ENCODE measurements around the gene IL22RA2.

IL22RA2 gene

DNA sequence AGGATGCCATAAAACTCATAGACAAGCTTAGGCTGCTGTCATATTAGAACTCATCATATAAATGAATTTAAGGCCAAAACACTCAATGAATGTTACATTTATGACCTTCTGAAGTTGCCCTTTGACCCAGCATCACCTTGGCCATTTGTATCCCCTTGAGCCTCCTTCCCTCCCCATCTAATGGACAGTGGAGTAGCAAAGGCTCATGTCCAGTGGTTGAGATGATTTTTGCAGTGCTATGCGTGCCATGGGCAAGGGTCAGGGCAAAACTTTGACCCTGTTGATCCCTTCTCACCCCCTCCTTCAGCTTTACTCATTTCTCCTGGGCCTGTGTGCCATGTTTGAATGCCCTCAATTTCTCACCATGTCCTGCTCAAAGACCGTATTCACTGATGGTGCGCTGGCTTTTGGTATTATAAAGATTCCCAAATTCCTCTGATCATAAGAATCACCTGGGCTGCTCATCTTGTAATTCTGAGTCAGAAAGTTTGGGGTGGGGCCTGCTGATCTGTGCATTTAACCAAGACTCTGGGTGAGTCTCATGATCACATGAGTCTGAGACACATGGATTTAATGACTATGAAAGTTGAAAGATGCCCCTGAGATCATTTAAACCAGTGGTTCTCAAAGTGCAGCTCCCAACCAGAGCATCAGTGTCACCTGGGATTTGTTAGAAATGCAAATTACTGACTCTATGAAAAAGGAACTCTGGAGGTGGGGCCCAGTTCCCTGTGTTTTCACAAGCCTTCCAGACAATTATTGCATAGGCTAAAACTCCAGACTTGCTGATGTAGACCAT lies 71.2 kb downstream of the IL22RA2 start:
- Histone ChIP-seq H3K4me1 (ENCODE audit: insufficient read depth, low read length) (no peaks in the 10 kb centered on the region), H3K9ac (ENCODE audit: low read length) (no peak overlapping the region), H3K36me3 (ENCODE audit: insufficient read depth, low read length) (no peaks in the 10 kb centered on the region), H3K27me3 (ENCODE audit: control insufficient read depth in 1 of 2, insufficient read depth in 2 of 2, low read length in 2 of 2) (no peaks in the 10 kb centered on the region), H3K27ac (ENCODE audit: low read depth, low read length) (no peak overlapping the region), H3K9me3 (ENCODE audit: low read length) (peaks cover 4% of the 10 kb centered on the region), H3K4me3 (ENCODE audit: low read depth in 1 of 2, low read length in 2 of 2) (no peak overlapping the region)

- H3K4me1 ChIP-seq (ENCODE audit: insufficient read depth, low read length), result no peaks in the 10 kb centered on the region
- H3K36me3 ChIP-seq (ENCODE audit: insufficient read depth, low read length), result no peaks in the 10 kb centered on the region
- no peak overlapping the region for H3K27ac ChIP-seq (ENCODE audit: low read depth, low read length)
- H3K9ac ChIP-seq (ENCODE audit: low read length), result no peak overlapping the region
- peaks cover 4% of the 10 kb centered on the region for H3K9me3 ChIP-seq (ENCODE audit: low read length)
- H3K27me3 ChIP-seq (ENCODE audit: control insufficient read depth in 1 of 2, insufficient read depth in 2 of 2, low read length in 2 of 2), result no peaks in the 10 kb centered on the region
- no peak overlapping the region for H3K4me3 ChIP-seq (ENCODE audit: low read depth in 1 of 2, low read length in 2 of 2)
These were observed 73.6 kb downstream of the IL22RA2 start for GRCh38 chr6:137099689-137100403.

- Histone ChIP-seq H3K36me3 (ENCODE audit: insufficient read depth, low read length) (no peaks in the 10 kb centered on the region), H3K4me3 (ENCODE audit: low read depth in 1 of 2, low read length in 2 of 2) (no peak overlapping the region), H3K9me3 (ENCODE audit: low read length) (peaks cover 4% of the 10 kb centered on the region), H3K27me3 (ENCODE audit: control insufficient read depth in 1 of 2, insufficient read depth in 2 of 2, low read length in 2 of 2) (no peaks in the 10 kb centered on the region), H3K27ac (ENCODE audit: low read depth, low read length) (no peak overlapping the region), H3K9ac (ENCODE audit: low read length) (no peak overlapping the region), H3K4me1 (ENCODE audit: insufficient read depth, low read length) (no peaks in the 10 kb centered on the region)
These were observed 75.9 kb downstream of the IL22RA2 start for GRCh38 chr6:137097526-137097925.

GRCh38 chr6:137097057-137097456 lies 76.4 kb downstream of the IL22RA2 start:
- no peak overlapping the region for H3K27ac ChIP-seq (ENCODE audit: low read depth, low read length)
- no peaks in the 10 kb centered on the region for H3K4me1 ChIP-seq (ENCODE audit: insufficient read depth, low read length)
- H3K9me3 ChIP-seq (ENCODE audit: low read length), result no peaks in the 10 kb centered on the region
- H3K36me3 ChIP-seq (ENCODE audit: insufficient read depth, low read length), result no peaks in the 10 kb centered on the region
- no peaks in the 10 kb centered on the region for H3K27me3 ChIP-seq (ENCODE audit: control insufficient read depth in 1 of 2, insufficient read depth in 2 of 2, low read length in 2 of 2)
- H3K9ac ChIP-seq (ENCODE audit: low read length), result no peak overlapping the region
- H3K4me3 ChIP-seq (ENCODE audit: low read depth in 1 of 2, low read length in 2 of 2), result no peak overlapping the region

- H3K4me1 ChIP-seq (ENCODE audit: insufficient read depth, low read length), result no peaks in the 10 kb centered on the region
- H3K9ac ChIP-seq (ENCODE audit: low read length), result no peak overlapping the region
- H3K27ac ChIP-seq (ENCODE audit: low read depth, low read length), result no peak overlapping the region
- no peaks in the 10 kb centered on the region for H3K36me3 ChIP-seq (ENCODE audit: insufficient read depth, low read length)
- no peak overlapping the region for H3K4me3 ChIP-seq (ENCODE audit: low read depth in 1 of 2, low read length in 2 of 2)
- H3K27me3 ChIP-seq (ENCODE audit: control insufficient read depth in 1 of 2, insufficient read depth in 2 of 2, low read length in 2 of 2), result no peaks in the 10 kb centered on the region
- H3K9me3 ChIP-seq (ENCODE audit: low read length), result no peaks in the 10 kb centered on the region
These were observed 77.7 kb downstream of the IL22RA2 start for GRCh38 chr6:137095651-137096238.

DNA sequence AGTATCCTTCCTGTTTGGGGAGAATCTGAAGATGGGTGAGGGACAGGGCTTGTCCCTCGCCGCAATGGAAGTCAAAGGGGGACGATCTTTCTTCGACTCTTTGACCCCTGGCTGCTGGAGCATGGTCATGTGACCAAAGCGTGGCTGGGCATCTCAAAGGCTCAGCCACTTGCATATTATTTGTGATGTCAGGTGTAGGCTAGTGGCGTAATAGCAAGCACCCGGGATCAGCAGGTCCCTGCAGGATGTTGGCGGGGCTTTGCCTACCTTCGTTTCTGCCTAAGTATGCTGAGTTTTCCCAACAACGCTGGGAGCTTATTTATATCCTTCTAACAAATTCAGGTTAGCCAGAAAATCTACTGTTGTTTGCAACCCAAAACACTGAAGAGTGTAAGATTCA lies 78.4 kb downstream of the IL22RA2 start:
- Histone ChIP-seq H3K4me1 (ENCODE audit: insufficient read depth, low read length) (no peaks in the 10 kb centered on the region), H3K9me3 (ENCODE audit: low read length) (no peaks in the 10 kb centered on the region), H3K27ac (ENCODE audit: low read depth, low read length) (no peak overlapping the region), H3K36me3 (ENCODE audit: insufficient read depth, low read length) (no peaks in the 10 kb centered on the region), H3K4me3 (ENCODE audit: low read depth in 1 of 2, low read length in 2 of 2) (no peak overlapping the region), H3K9ac (ENCODE audit: low read length) (no peak overlapping the region), H3K27me3 (ENCODE audit: control insufficient read depth in 1 of 2, insufficient read depth in 2 of 2, low read length in 2 of 2) (no peaks in the 10 kb centered on the region)

DNA sequence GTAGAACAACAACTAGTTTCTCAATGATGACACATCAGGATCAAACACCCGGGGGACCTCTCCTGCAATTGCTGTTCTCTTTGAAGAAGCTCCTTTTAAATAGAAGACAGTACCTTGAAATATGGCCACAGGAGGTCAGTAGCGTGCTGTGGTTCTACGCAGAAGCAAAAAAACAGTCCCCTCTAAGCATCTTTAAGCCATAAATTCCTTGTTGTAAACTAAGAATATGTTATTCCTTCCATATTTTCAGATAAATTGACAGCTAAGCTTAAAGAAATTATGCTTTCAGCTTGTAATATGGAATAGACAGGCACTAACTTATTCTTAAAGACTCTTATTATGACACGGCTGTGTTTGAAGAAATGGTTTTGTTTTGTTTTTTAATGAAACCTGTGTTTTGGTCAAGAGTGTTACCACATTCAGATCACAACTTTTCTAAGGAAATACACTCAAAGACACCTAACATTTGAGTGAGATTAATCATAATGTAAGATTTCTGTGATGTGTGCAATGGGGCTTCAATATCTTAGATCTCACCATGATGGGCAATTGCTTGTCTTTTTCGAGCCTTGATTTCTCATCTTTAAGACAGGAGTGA lies 78.9 kb downstream of the IL22RA2 start:
- H3K4me3 ChIP-seq (ENCODE audit: low read depth in 1 of 2, low read length in 2 of 2), result no peak overlapping the region
- H3K9ac ChIP-seq (ENCODE audit: low read length), result no peak overlapping the region

More for the DNA sequence above, 78.9 kb downstream of the IL22RA2 start:
- Histone ChIP-seq H3K27me3 (ENCODE audit: control insufficient read depth in 1 of 2, insufficient read depth in 2 of 2, low read length in 2 of 2) (no peaks in the 10 kb centered on the region), H3K36me3 (ENCODE audit: insufficient read depth, low read length) (no peaks in the 10 kb centered on the region), H3K9me3 (ENCODE audit: low read length) (no peaks in the 10 kb centered on the region), H3K27ac (ENCODE audit: low read depth, low read length) (no peak overlapping the region), H3K4me1 (ENCODE audit: insufficient read depth, low read length) (no peaks in the 10 kb centered on the region)
